Gastroesophageal sphincter (tissue), 4 donors: Measurements from ENCODE around the gene PRR22. TPM values are rescaled to one million over a fixed set of nuclear protein-coding genes. Genes with fewer than 3 reads are reported as not detected.

Experiments
- ATAC-seq: fragments of 150-250 bp; one replicate; pipeline ENCODE4 v1.9.1; 2016; ENCODE audit warnings: mild to moderate bottlenecking, moderate library complexity
- H3K27ac ChIP-seq, 4 donors: fragments of 200-600 bp; sonication (generic) in 3 of 4; 1 replicate in 3 of 4; 2 replicates in 1 of 4; pipeline ENCODE4 v1.5.1; 2016 to 2019
- H3K27me3 ChIP-seq: fragments of 200-600 bp; sonication (generic); one replicate; pipeline ENCODE4 v1.5.1; 2019
- H3K36me3 ChIP-seq, 2 donors: fragments of 200-600 bp; sonication (generic); one replicate each; pipeline ENCODE4 v1.5.1; 2019; ENCODE audit warnings: control low read depth in 1 of 2
- H3K4me1 ChIP-seq, 3 donors: fragments of 200-600 bp; sonication (generic); 1 replicate in 2 of 3; 2 replicates in 1 of 3; pipeline ENCODE4 v1.5.1; 2016 to 2019; ENCODE audit warnings: control low read depth in 2 of 3
- H3K4me3 ChIP-seq, 2 donors: fragments of 200-600 bp; sonication (generic); one replicate each; pipeline ENCODE4 v1.5.1; 2019; ENCODE audit warnings: mild to moderate bottlenecking in 1 of 2, moderate library complexity in 1 of 2
- H3K9me3 ChIP-seq, 3 donors: fragments of 200-600 bp; sonication (generic); one replicate each; pipeline ENCODE4 v1.5.1; 2017 to 2019; ENCODE audit warnings: control low read depth in 2 of 3
- EP300 ChIP-seq: sonication (generic); formaldehyde crosslinking; IDR thresholded peaks from one replicate; pipeline ENCODE4 v1.6.1; 2017; ENCODE audit warnings: antibody characterized with exemption, mild to moderate bottlenecking
- POLR2A ChIP-seq, 2 donors: fragments of 450-650 bp; IDR thresholded peaks; one replicate each; pipeline ENCODE4 v1.6.1; 2017; ENCODE audit warnings: antibody characterized with exemption in 2 of 2, mild to moderate bottlenecking in 2 of 2, moderate library complexity in 1 of 2
- POLR2AphosphoS5 ChIP-seq: sonication (generic); formaldehyde crosslinking; IDR thresholded peaks from one replicate; pipeline ENCODE4 v1.6.1; 2017; ENCODE audit warnings: antibody characterized with exemption
- WGBS, 2 donors: methylation state at CpG; one replicate each; pipeline ENCODE4 v1.1.5; 2018; ENCODE audit warnings: low coverage in 1 of 2; 5-methylcytosine and 5-hydroxymethylcytosine counted together
- total RNA-seq, 4 donors: library from RNA; depleted of rRNA; stranded (reverse); fragments of >200 nt; gene quantifications; one replicate each; pipeline ENCODE4 v1.1.0, GENCODE V29; 2016
- TF ChIP-seq, protein P1 (sequence below), 4 experiments: fragments of 200-600 bp in 2 of 4; fragments of 450-650 bp in 2 of 4; sonication (generic) in 1 of 4; IDR thresholded peaks; one replicate each; pipeline ENCODE4 v1.5.1; 2017 to 2019; ENCODE audit warnings: antibody characterized with exemption in 4 of 4, mild to moderate bottlenecking in 2 of 4, moderate library complexity in 2 of 4

PRR22 gene
- total RNA-seq, 4 donors from 2014 or later = 0.40 TPM; not detected in 3

DNA sequence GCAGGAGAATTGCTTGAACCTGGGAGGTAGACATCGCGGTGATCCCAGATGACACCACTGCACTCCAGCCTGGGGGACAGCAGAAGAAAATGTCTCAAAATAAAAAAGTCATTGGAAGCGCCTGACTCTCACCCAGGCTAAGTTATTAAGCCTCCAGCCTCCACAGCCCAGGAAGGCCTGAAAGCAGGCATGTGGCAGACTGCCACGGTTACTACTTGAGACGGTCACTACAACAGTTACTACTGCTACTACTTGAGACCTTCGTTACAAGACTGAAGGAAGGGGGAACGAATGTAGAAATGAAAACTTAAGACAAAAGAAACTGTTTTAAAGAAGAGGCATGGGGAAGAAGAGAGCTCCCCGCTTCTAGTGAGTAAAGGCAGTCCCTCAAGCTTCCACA, 9.6 kb downstream of the PRR22 start:
- Histone ChIP-seq H3K4me3 (no peak overlapping the region), H3K9me3 (no peaks in the 10 kb centered on the region), H3K27me3 (no peaks in the 10 kb centered on the region), H3K36me3 (no peaks in the 10 kb centered on the region), H3K27ac (no peak overlapping the region), H3K4me1 (peaks cover 0 to 3% (median 0%) of the 10 kb centered on the region in 3 donors)
- no peak for TF ChIP-seq EP300
- no peak for TF ChIP-seq POLR2AphosphoS5
- no peak for TF ChIP-seq POLR2A (IDR thresholded peaks at IDR 0.05)
- TF ChIP-seq, protein P1, sequence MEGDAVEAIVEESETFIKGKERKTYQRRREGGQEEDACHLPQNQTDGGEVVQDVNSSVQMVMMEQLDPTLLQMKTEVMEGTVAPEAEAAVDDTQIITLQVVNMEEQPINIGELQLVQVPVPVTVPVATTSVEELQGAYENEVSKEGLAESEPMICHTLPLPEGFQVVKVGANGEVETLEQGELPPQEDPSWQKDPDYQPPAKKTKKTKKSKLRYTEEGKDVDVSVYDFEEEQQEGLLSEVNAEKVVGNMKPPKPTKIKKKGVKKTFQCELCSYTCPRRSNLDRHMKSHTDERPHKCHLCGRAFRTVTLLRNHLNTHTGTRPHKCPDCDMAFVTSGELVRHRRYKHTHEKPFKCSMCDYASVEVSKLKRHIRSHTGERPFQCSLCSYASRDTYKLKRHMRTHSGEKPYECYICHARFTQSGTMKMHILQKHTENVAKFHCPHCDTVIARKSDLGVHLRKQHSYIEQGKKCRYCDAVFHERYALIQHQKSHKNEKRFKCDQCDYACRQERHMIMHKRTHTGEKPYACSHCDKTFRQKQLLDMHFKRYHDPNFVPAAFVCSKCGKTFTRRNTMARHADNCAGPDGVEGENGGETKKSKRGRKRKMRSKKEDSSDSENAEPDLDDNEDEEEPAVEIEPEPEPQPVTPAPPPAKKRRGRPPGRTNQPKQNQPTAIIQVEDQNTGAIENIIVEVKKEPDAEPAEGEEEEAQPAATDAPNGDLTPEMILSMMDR (IDR thresholded peaks at IDR 0.05) = no peak
- no peak for ATAC-seq
- 26 to 63% methylated on average over 5 of the region's 8 CpGs for WGBS, 2 donors

DNA sequence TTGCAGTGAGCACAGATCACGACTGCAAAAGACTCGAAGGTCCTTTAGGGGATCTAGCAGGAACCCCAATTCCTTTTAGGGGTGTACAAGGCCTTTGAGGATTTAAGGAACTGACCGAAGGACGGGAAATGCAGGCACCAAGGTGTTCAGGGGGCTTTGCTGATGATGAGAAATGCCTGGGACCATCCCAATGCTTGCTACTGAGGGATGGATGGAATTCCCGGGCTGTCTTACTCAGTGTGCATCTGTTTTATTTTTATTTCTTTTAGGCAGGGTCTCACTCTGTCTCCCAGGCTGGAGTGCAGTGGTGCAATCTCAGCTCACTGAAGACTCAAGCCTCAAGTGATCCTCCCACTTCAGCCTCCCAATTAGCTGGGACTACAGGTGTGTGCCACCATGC, 11.3 kb downstream of the PRR22 start:
- Histone ChIP-seq H3K27me3 (no peaks in the 10 kb centered on the region), H3K27ac (no peak overlapping the region), H3K9me3 (no peaks in the 10 kb centered on the region), H3K4me3 (no peak overlapping the region), H3K4me1 (peaks cover 0 to 3% (median 0%) of the 10 kb centered on the region in 3 donors), H3K36me3 (no peaks in the 10 kb centered on the region)
- 87 to 93% methylated on average over 3 to 5 of the region's 5 CpGs for WGBS, 2 donors
- TF ChIP-seq EP300 (no peak), POLR2AphosphoS5 (no peak), POLR2A (IDR thresholded peaks at IDR 0.05) (no peak)
- TF ChIP-seq, protein P1 (IDR thresholded peaks at IDR 0.05) = no peak
- ATAC-seq = no peak

DNA sequence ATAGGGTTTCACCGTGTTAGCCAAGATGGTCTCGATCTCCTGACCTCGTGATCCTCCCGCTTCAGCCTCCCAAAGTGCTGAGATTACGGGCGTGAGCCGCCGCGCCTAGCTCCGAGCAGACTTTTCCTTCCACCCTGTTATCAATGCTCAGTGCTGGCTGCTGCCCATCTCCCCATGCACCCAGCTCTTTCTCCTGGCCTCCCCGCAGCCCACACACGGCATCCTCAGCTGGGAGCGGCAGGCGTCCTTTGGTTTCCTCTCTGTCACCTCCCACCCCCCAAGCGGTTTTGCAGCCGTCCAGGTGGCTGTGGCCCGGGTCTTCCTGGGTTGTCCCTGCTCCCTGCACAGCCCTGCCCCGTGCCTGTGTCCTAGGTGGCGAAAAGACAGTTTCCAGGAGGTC, 12.1 kb downstream of the PRR22 start:
- H3K27me3 ChIP-seq = no peaks in the 10 kb centered on the region
- TF ChIP-seq POLR2A (IDR thresholded peaks at IDR 0.05) = no peak
- no peak for TF ChIP-seq EP300
- TF ChIP-seq, protein P1 (IDR thresholded peaks at IDR 0.05) = no peak
- TF ChIP-seq POLR2AphosphoS5 = no peak
- H3K27ac ChIP-seq = no peak overlapping the region
- 69 to 89% methylated on average over 3 to 6 of the region's 19 CpGs for WGBS, 2 donors
- peaks cover 0 to 3% (median 0%) of the 10 kb centered on the region in 3 donors for H3K4me1 ChIP-seq
- H3K9me3 ChIP-seq = no peaks in the 10 kb centered on the region
- ATAC-seq = no peak
- no peaks in the 10 kb centered on the region for H3K36me3 ChIP-seq
- no peak overlapping the region for H3K4me3 ChIP-seq

DNA sequence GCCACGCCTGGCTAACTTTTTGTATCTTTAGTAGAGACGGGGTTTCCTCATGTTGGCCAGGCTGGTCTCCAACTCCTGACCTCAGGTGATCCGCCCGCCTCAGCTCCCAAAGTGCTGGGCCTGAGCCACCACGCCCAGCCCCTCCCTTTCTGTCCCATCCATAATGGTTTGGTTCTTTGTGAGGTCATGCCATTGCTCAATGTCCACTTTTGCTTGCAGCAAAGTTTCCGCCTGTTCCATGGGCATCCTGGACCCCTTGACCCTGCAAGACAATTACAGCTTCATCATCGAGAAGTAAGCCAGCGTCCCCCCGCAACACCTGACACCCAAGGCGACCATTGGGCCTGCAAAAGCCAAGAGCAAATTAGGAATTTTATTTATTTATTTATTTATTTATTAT, 16.6 kb downstream of the PRR22 start:
- H3K4me1 ChIP-seq = no peaks in the 10 kb centered on the region
- H3K9me3 ChIP-seq = no peaks in the 10 kb centered on the region
- no peak overlapping the region for H3K4me3 ChIP-seq
- H3K36me3 ChIP-seq = no peaks in the 10 kb centered on the region
- no peak for ATAC-seq
- TF ChIP-seq POLR2A (IDR thresholded peaks at IDR 0.05) (no peak), EP300 (no peak), POLR2AphosphoS5 (no peak)
- TF ChIP-seq, protein P1 (IDR thresholded peaks at IDR 0.05) = no peak
- whole genome bisulfite sequencing, 2 donors = 87 to 91% methylated on average over 7 to 10 of the region's 10 CpGs
- H3K27ac ChIP-seq = no peak overlapping the region
- no peaks in the 10 kb centered on the region for H3K27me3 ChIP-seq

DNA sequence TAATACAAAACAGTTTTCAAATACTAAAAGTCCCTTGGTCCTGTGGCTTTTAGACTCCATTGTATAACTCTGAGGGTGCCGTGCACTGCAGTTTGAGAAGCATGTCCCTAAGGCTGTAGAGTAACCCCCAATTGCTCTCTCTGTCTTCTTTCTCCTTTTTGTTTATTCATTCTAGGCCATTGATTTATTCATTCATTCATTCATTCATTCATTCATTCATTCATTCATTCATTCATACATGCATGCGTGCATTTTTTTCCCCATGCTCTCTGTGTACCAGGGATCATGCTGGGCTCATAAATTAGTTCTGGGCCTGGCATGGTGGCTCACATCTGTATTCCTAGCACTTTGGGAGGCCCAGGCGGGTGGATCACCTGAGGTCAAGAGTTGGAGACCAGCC, 19.3 kb downstream of the PRR22 start:
- WGBS, 2 donors = 89 to 100% methylated on average over 1 to 3 of the region's 3 CpGs

More for the DNA sequence above, 19.3 kb downstream of the PRR22 start:
- Histone ChIP-seq H3K4me3 (no peak overlapping the region), H3K36me3 (no peaks in the 10 kb centered on the region), H3K27me3 (peaks cover 4% of the 10 kb centered on the region), H3K9me3 (no peaks in the 10 kb centered on the region), H3K4me1 (no peaks in the 10 kb centered on the region), H3K27ac (no peak overlapping the region)
- no peak for TF ChIP-seq POLR2AphosphoS5
- TF ChIP-seq, protein P1 (IDR thresholded peaks at IDR 0.05) = no peak
- no peak for TF ChIP-seq EP300
- TF ChIP-seq POLR2A (IDR thresholded peaks at IDR 0.05) = no peak
- no peak for ATAC-seq
